ENCODE measurements around the gene KRTAP5-3.
"Not testable (repeated sequence)": the region's sequence is repeated elsewhere in the genome, so short reads cannot be mapped to it uniquely, and the experiment has no call there.

The KRTAP5-3 gene

GRCh38 chr11:1575756-1576155 is 32.5 kb downstream of the KRTAP5-3 start:
- DNase-seq, result not testable (repeated sequence)

- DNase-seq, result no peak
These were observed 33.4 kb downstream of the KRTAP5-3 start for GRCh38 chr11:1574933-1575242.

DNA sequence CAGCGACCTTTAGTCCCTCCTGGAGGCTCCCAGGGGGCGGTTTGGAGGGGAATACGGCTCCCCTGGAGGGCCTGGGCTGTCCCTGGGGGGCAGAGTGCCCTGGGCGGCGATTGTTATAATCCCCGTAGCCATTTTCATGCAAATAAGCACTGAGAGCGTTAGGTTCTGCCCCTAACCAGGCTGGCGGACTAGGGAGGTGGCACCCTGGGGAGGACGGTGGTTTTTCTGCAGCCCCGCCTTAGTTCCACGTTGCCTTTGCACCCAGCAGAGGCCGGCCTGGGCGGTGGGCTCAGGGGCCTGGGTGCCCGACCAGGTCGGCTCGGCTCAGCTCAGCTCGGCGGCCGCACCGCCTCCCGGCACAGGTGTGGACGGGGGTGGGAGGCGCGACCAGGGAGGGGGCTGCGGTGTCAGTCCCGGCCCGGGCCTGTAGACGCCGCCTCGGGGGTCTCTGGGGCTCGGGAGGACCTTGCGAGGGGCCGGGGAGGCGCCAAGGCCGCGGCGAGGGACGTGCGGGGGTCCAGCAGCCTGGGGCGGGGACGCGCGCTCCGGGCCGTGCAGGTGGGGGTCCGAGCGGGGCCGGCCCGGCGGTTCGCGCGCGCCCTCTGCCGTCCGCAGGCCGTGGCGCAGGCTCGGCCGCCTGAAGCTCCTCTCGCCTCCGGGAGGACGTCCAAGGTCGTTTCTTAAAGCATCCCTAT is 33.9 kb downstream of the KRTAP5-3 start:
- peak in 6 of 14 donors; percentile 8 to 67 (median 49) for DNase-seq

DNA sequence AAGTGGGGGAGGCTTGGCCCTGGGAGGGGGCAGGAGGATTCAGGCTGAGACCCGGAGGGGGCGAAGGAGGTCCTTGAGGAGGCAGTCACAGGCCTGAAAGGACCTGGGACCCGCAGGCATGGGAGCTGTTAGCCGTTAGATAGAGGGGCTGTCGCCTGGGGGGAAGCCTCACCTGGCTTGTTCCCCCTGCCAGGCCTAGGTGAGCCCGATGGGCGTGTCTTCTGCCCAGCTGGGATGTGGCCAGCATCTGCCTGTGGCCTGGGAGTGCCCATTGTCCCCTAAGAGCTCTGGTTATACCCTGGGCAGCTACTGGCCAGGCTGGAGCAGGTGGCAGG is 34.4 kb downstream of the KRTAP5-3 start:
- peak in 1 of 14 donors; percentile 66 for DNase-seq

- peak in 2 of 14 donors; percentile 36 to 66 for DNase-seq
These were observed 35.0 kb downstream of the KRTAP5-3 start for GRCh38 chr11:1573077-1573902.

DNA sequence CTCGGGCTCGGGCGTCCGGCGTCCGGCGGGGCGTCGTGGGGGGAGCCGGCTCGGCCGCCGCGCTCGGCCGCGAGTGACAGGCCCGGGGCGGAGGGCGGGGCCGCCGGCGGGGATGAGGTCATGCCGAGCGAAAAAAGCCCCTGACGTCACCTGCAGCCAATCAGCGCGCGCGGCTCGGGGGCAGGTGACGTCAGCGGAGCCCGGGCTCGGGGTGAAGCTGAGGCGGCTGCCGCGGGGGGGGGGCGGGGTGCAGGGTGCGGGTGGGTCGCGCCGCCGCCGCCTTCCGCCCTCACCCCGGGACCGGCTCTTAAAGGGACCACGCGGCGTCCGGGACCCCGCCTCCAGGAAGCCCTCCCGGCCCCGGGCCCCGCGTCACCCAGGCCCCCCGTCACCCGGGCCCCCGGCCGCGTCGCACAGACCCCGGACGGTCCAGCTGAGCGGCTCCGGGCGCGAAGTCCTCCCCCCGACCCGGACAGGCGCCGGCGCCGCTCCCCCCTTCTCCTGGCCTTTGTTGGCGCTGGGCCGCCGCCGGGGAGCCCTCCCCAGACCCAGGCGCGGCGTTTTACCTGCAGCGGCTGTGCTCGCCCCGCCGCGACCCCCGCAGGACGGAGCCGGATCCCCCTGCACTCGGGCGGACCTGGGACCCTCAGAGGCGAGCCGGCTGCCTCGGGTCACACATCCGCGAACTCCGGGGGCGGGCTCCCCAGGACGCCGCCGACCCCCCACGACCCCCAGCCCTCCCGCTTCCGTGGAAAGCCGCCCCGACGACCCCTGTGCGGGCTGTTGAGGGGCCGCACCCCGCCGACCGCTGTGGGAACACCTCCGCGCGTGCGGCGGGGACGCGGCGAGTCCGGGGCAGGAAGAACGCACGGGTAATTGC is 35.8 kb downstream of the KRTAP5-3 start, which contains the start of gene DUSP8:
TSS of gene DUSP8 (minus strand) at position 75 of the 880 bp plus-strand sequence. CDS start 6,445 bp downstream, outside the sequence.
- DNase-seq, result peak in 12 of 14 donors; percentile 66 to 89 (median 80)

DNA sequence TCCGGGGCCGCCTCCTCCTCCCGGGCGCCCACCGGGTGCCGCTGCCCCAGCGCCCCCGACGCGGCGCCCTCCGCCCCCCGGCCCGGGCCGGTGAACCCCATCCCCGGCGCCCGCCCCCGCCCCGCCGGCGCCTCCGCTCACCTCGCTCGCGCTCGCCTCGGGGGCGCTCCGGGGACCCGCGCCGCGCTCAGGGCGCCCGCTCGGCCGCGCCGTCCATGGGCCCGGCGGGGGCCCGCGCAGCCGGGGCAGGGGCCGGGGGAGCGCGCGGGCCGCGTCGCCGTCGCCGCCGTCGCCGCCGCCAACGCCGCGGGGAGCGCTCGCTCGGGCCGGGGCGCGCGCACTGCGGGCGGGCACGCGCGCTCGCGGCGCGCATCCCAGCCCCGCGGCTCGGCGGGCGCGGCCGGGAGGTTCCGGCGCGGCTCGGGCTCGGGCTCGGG is 36.5 kb downstream of the KRTAP5-3 start:
- DNase-seq, result no peak

DNA sequence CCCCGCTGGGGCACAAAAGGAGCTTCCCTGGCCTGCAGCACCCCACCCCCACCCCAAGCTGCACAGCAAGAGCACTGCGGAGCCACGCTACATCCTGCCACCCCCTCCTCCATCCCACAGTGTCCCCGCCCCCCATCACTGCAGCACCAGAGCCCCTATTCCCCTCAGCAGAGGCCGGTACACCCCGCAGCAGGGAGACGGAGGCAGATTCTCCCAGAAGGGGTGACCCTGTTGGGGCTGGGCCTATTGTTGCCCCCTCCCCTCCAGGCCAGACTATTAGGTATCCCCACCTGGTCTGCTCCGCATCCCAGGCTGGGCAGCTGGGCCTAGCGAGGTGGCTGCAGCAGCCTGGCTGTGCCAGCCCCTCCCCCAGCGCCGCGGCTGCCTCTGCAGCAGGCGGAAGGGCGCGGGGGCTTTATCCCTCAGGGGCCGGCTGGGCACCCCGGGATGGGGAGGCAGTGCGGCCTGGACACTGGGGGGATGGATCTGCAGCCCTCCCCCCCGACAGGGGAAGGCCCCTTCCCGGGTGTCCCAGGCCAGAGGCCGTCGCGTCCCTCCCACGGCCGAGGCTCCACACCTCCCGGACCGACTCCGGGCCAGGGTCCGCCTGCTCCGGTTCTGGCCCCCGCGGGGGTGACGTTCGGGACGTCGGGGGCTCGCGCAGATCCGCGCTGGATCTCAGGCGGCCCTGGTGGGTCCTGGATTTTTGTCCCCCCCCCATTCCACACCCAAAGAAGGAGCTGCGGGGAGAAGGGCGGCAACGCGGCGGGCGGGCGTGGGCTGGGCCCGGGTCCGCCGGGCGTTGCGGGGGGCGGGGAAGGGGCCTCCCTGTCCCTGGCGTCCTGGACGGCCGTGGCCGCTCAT is 37.1 kb downstream of the KRTAP5-3 start:
- peak in 3 of 14 donors; percentile 39 to 52 (median 41) for DNase-seq

- DNase-seq, result no peak
These were observed 37.8 kb downstream of the KRTAP5-3 start for GRCh38 chr11:1570531-1570895.

DNA sequence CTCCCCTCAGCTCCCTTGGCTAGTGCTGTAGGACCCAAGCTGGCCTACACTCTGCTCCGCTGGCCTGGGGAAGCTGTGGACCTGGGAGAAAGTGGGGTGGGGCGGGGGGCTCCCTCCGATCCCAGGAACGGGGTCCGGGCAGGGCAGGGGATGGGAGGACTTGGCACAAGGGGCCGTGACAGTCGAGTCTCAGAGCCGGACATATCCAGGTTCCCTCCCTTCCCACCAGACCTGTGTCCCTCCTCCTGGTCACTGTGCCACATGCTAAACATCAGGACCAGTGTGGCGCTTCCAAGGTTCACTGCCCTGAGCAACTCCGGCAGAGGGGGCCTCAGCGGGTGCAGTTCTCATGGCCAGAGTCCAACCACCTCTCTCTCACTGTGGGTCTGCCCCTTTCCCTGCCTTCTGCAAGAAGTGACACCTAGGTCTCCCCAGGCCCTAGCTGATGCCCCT is 38.2 kb downstream of the KRTAP5-3 start:
- no peak for DNase-seq

DNA sequence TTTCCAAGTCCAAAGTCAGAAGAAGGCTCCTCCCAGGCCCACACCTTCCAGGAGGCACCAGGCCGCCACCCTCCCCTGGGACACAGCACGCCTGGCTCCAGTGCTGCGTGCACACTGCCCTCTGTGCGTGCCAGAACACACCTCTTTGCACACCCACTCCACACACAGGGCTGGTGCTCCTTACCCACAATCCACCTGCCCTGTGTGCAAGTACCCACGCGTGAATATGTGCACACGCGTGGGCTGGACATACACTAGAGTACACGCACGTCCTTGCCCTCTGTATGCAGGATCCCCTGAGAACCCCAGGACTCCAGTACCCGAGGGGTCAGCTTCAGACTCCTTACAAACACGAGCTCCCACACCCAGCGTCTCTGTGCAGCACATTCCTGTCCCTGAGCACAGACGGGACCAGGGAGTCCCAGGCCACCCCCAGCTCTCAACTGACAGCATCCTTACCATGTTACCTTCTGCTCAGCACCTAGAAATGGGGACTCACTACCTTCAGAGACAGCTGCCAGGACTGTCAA is 38.9 kb downstream of the KRTAP5-3 start:
- no peak for DNase-seq

GRCh38 chr11:1568441-1568911 is 39.8 kb downstream of the KRTAP5-3 start:
- no peak for DNase-seq

DNA sequence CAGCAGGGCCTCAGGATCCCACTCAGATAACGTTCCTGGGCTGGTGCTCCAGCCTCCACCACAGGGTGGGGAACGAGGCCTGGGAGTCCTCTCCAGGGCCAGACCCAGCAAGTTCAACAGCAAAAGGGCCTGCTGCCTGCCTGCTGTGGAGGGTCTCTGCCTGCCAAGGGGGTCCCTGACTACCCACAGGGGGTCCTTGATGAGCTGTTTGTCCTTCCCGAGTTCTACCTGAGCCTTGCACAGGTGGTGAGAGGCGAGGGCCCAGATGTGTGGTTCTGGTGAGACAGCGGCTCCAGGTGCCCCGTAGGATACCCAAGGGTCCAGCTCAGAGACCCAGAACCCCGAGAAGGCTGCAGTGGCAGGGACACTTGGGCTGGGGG is 40.6 kb downstream of the KRTAP5-3 start:
- DNase-seq, result no peak

- no peak for DNase-seq
These were observed 41.1 kb downstream of the KRTAP5-3 start for GRCh38 chr11:1567052-1567720.

DNA sequence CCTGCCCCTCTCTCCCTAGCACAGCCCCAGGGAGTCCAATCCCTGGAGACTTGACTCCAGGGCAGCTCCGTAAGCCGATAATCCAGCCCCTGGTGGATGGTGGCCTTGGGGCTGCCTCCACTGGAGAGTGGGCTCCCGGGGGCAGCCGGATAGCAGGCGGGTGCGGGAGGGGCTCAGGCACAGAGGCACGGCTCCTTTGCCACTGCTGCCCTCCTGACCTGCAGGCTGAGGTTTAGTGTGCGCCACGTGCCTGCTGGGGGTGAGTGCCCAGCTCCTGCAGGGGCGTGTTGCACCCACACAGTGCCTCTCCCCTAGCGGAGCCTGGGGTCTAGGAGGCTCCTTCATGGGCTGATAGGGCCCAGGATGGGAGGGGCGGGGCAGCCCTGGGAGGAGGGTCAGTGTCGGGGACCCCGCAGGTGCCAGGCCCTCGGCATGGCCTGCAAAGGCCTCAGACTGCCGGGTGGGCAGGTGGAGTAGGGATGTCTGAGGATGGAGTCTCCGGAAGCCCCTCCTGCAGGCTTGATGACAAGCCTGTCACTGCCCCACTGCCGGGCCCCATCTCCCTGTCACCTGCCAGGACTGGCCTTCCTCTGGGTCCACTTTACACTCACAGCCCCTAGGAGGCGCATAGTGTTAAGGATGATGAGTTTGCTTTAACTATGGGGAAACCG is 41.7 kb downstream of the KRTAP5-3 start:
- DNase-seq, result no peak

DNA sequence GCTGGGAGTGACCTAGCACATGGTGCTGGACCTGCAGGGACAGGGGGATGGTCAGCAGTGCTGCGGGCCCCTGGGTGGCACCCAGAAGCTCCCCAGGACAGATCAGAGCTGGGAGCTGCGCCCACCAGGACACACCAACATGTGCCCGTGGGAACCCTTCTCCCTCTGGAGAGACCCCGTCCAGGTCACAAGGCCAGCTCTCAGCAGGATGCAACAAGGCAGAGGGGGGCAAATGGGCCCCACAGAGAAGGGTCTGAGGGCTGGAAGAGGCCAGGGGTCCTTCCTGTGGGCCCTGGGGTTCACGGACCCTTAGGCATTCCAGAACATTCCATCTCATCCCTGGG is 42.4 kb downstream of the KRTAP5-3 start:
- no peak for DNase-seq

GRCh38 chr11:1565173-1565903 is 42.9 kb downstream of the KRTAP5-3 start:
- DNase-seq, result no peak

- DNase-seq, result peak in 9 of 14 donors; percentile 35 to 74 (median 56)
These were observed 43.6 kb downstream of the KRTAP5-3 start for GRCh38 chr11:1564535-1565172.

Measured in C1 segment of cervical spinal cord (tissue), 14 donors.